Measurements from ENCODE around the gene MASP1.
"Not testable (repeated sequence)": the region's sequence is repeated elsewhere in the genome, so short reads cannot be mapped to it uniquely, and the experiment has no call there.

Gene MASP1

DNA sequence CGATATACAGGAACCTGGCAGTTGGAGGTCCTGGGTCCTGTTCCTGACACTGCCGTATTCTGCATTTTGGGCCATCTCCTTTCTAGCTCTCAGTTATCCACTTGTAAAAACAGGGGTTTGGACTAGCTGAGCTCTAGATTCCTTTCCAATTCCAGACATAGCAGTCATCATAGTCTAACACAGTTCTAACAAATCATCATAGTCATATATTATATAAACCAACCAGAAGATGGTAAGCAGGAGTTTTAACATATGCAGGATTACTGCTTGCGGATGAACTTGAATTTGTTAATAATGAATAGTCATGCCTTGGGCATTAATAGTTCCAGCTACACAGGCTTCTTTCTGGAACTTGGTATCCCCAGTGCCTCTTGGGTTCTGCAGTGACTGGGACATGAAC, 26.6 kb downstream of the MASP1 start:
- DNase-seq: no peak

DNA sequence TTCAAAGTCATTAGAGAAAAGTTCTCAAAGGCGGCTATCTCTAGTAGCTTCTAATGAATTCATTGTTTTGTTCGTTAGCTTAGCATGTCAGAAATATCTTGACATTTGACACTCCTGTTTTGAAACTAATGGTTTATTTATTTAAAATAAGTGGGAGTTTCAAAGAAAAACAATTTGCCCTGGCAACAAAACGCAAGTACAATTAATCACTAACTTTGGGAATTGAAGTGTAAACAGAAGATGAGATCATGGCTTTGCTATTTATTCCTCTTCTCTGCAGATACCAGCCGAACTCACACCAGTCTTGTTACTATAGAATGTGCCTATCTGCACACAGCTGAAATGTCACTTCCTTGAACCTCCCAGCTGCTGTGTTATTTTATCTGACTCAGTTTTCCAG, 27.5 kb downstream of the MASP1 start:
- no peak for DNase-seq

- no peak for DNase-seq
These were observed 28.3 kb downstream of the MASP1 start for GRCh38 chr3:187263270-187263669.

GRCh38 chr3:187262360-187262759, 29.2 kb downstream of the MASP1 start:
- no peak for DNase-seq

DNA sequence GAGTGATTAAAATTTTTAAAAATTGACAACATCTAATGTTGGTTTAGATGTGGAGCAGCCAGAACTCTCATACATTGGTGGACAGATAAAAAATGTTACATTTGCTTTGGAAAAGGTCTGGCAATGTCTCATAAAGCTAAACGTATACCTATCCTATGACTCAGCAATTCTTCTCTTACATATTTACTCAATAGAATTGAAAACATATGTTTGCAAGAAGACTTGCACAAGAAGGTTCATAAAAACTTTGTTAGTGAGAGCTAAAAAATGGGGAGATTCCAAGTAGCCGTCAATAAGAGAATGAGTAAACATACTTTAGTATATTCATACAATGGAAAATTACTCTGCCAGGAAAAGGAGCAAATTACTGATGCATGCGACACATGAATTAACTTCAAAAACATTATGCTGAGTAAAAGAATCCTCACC, 30.0 kb downstream of the MASP1 start:
- DNase-seq: no peak

DNA sequence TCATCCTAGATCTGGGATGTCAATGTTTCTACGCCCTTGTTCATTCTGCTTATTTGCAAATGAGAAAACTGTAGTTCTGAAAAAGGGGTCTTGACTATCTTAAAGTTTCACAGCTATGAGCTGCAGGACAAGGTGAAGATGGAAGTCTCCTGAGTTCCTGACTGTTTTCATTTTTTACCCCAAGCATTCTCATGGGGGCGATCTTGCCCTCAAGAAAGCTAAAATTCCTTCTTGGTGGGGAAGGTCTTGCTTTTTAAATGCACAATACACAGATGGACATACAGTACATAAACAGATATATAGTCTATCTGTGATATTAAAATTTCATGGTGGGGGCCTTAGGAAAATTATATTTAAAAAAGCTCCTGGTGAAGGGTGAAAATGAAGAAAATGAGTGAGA, 32.4 kb downstream of the MASP1 start:
- no peak for DNase-seq

DNA sequence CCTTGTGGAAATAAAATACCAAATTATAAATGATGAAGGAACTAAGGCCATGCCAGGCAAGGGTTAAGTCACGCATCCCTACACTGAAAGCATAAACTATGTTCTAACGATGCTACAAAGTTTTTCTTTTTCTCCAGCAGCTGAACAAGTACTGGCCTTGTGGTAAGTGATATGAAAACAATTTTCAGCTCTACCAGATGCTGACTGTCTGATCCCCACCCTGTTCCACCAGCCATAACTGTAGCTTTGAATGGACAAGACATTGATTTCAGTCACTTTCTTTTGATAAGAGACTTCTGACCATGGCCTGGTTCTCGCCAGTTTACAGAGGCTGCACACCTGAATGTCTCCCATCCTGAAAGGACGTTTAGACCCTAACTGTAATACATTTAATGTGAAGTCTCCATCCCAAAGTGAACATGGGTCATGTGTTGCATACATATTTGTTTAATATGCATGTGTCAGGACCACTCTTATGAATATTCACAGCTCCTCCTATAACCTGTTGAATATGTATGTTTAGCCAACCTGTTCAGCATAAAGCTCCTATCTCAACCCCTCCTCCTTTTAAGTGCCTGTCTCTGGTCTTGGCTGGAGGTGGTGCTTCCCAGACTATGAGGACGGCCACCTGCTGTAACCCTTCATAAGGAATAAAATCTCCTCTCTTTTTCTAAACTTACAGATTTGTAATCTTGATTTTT, 33.4 kb downstream of the MASP1 start:
- no peak for DNase-seq

DNA sequence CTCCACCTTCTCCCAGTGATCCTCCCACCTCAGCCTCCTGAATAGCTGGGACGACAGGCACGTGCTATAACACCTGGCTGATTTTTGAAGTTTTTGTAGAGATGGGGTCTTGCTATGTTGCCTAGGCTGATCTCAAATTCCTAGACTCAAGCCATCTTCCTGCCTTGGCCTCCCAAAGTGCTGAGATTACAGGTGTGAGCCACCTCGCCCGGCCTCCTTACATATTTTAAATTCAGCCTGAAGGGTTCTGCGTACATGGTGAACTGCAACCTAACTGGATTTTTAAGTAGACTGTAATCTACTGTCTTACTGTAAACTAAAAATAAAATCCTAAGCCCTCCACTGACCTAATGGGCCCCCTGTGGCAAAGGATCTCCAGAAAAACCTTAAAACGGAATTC, 34.1 kb downstream of the MASP1 start:
- no peak for DNase-seq

GRCh38 chr3:187256051-187256616, 35.4 kb downstream of the MASP1 start:
- no peak for DNase-seq

GRCh38 chr3:187255314-187255713, 36.2 kb downstream of the MASP1 start:
- DNase-seq: peak in 4 of 14 donors; percentile 9 to 47 (median 11)

DNA sequence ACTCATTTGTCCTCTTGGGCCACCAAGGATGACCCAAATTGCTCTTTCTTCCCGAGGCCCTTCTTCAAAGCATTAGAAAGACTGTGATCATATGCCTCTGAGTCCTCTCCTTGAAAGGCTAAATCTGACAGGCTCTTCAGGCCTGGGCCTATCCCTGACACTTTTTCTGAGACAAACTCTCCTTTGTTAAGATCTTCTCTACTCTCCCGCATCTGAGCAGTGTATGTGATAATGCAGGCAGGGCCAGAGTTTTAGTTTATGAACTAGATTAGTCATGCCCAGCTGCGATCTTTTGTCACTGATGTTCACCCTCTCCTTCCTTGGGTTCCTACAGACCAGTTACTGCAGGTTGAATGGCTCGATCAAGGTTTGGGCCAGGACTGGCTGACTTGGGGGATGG, 39.2 kb downstream of the MASP1 start:
- DNase-seq: no peak

GRCh38 chr3:187251599-187251998, 39.9 kb downstream of the MASP1 start:
- peak in 1 of 14 donors; percentile 8 for DNase-seq

GRCh38 chr3:187247398-187247797, 44.1 kb downstream of the MASP1 start:
- no peak for DNase-seq

DNA sequence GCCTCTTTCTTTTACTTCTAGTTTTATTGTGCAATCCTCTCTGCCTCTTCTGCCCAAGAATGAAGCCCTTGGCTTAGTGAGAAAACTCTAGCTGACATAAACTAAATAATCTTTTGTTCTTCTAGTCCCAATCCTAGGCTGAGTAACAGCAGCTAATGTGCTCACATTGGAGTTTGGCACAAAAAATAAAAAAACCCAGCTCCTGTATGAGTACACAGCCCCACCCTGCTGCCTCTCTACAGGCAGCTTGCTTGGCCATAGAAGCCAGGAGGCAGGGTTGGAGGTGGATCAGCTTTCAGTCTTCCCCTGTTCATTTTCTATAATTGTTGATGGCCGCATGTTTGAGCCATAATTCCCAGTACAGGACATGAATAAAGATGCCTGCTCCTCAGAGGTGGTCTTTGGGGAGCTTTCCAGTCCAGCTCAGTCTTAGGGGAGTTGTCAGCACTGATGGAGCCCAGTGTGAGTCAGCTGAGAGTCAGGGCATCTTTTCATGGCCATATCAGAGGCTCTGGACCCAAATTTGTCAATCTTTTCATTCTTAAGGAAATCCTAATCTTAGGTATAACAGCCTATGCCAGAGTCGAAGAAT, 47.5 kb downstream of the MASP1 start:
- DNase-seq: no peak

GRCh38 chr3:187242900-187243299, 48.6 kb downstream of the MASP1 start:
- no peak for DNase-seq

DNA sequence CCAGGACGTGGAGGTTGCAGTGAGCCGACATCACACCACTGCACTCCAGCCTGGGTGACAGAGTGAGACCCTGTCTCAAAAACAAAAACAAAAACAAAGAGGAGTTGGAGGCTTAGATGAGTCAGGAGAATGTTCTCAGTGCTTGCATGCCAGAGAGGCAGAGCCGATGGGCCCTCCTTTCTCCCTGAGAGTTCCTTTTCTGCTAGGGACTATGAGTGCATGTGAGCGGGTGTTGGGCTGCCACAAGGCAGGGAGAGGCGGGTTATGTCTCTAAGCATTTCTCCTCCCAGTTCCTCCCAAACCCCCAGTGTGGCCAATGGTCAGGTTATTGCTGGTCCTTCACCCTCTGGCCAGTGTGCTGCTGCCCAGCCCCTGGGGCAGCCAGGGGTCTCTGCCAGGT, 49.1 kb downstream of the MASP1 start:
- DNase-seq: no peak

DNA sequence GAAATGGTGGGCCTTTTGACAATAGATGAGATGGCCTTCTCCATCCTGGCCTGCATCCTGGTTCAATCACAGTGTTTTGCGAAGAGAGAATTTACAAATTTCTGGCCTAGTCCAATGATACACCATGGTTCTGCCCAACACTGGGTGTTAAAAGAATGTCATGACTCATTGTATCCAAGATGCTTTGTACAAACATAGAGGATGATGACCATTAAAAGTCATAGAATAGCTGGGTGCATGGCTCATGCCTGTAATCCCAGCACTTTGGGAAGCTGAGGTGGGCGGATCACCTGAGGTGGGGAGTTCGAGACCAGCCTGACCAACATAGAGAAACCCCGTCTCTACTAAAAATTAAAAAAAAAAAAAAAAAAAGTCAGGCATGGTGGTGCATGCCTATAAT, 52.7 kb downstream of the MASP1 start:
- not testable (repeated sequence) for DNase-seq

GRCh38 chr3:187238239-187238638, 53.3 kb downstream of the MASP1 start:
- no peak for DNase-seq

DNA sequence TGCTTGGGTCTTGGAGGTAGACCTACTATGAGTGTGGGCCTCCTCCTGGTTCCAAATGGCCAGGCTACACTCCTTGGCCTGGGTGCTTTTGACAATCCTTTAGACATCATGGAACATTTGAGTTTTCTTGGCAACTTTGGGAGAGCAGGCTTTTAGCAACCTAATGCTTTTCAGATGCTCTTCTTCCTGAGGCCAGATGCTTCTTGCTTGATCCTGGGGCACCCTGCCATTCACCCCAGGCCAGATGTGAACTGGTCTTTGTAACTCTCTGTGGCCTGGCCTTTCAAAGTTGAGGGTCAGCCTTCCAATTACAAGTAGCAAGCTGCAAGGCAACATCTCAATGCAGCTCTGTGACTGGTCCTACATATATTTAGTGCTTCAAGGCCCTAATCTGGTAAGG, 53.8 kb downstream of the MASP1 start:
- DNase-seq: no peak

GRCh38 chr3:187236962-187237361, 54.6 kb downstream of the MASP1 start:
- no peak for DNase-seq

- DNase-seq: no peak
These were observed 61.5 kb downstream of the MASP1 start for GRCh38 chr3:187230011-187230410.

- no peak for DNase-seq
These were observed 62.8 kb downstream of the MASP1 start for GRCh38 chr3:187228740-187229139.

- no peak for DNase-seq
These were observed 63.8 kb downstream of the MASP1 start for GRCh38 chr3:187227658-187228258.

- DNase-seq: no peak
These were observed 67.7 kb downstream of the MASP1 start for GRCh38 chr3:187223799-187224198.
